IPS DF 4.7 (cell line): Measurements from ENCODE around the gene OR8D1.

Experiments
- DNase-seq: peaks from one replicate; pipeline ENCODE4 v3.0.0-alpha.2; 2013; ENCODE audit warnings: low spot score; ENCODE audit errors: extremely low read depth

OR8D1 gene

DNA sequence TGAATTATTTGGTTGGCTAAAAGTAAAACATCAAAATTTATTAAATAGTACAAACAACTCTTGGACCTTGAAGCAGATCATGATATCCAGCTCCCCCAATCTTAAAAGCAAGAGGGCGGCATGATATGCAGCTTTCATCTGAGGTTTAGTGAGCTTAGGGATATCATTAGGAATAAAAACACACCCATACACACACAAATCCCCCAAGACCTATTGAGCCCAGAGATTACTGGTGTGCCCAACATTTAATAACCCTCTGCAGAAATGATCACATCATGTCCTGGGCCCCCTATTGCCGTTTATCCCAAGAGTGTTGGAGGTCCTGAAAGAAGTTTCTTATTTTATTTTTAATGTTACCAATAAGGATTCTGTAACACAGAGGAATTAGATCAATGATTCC lies at the start of gene OR8D1:
TSS of gene OR8D1 (minus strand) at position 101 of the 400 bp plus-strand sequence. CDS start 3,183 bp downstream, outside the sequence.
- no peak for DNase-seq

DNA sequence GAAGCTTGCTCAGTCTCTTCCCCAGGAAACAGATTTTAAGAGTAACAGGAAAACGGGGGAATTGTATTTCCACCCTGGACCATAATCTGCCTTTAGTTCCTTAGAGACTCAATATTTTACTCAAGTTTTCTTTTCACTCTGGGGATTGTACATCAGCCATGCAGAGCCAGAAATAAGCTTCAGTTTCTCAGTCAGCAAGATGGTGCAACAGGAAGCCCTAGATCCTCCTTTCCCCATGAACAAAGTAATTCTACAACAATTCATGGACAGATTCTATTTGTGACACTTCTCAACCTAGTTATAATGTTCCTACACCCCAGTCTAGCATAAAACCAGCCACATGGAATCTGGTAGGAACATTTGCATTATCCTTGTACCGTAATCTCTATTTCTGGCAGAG lies 45.8 kb upstream of the OR8D1 start:
- no peak for DNase-seq

DNA sequence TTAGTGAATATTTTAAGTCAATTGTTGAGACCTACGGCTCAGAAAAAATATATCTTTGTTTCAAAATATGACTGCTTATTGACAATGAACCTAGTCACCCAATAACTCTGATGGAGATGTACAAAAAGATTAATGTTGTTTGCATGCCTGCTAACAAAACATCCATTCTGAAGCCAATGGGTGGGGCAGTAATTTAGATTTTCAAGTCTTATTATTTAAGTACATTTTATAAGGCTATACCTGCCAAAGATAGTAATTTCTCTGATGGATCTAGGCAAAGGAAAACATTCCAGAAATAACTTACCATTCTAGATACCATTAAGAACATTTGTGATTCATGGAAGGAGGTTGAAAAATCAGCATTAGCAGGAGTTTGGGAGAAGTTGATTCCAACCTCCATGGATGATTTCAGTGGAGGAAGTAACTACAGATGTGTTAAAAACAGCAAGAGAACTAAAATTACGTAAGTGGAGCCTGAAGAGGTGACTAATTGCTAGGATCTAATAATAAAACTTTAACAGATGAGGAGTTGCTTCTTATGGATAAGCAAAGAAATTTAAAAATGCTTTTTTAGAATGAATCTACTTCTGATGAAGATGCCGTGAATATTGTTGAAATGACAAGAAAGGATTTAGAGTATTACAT lies 32.7 kb upstream of the OR8D1 start:
- no peak for DNase-seq

DNA sequence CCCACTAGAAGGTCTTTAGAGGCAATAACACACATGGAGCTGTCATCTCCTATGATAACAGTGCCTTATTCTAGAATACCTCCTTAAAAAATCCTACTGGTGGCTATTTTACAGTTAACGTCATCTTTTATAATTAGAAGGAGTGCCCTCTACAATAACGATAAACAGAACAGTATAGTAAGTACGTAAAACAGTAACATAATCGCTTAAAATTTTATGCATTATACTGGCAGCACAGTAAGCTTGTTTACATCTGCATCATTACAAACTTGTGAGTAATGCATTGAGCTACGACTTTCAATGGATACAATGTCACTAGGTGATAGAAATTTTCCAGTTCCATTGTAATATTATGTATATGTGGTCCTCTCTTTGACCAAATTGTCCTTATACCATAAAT lies 30.6 kb upstream of the OR8D1 start:
- no peak for DNase-seq

DNA sequence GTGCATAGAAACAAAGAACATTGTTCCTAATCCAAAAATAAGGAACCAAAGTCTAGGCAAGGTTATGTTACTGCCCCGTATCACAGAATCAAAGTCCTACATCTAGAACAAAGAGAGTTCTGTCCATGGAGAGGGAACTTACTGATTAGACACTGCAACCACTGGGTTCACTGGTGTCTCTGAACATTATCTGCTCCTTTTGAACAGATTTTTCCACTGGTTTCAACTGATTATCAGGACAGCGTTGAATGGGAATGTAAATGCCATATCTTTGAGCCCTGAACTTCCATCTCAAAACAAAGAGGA lies 26.3 kb upstream of the OR8D1 start:
- no peak for DNase-seq

DNA sequence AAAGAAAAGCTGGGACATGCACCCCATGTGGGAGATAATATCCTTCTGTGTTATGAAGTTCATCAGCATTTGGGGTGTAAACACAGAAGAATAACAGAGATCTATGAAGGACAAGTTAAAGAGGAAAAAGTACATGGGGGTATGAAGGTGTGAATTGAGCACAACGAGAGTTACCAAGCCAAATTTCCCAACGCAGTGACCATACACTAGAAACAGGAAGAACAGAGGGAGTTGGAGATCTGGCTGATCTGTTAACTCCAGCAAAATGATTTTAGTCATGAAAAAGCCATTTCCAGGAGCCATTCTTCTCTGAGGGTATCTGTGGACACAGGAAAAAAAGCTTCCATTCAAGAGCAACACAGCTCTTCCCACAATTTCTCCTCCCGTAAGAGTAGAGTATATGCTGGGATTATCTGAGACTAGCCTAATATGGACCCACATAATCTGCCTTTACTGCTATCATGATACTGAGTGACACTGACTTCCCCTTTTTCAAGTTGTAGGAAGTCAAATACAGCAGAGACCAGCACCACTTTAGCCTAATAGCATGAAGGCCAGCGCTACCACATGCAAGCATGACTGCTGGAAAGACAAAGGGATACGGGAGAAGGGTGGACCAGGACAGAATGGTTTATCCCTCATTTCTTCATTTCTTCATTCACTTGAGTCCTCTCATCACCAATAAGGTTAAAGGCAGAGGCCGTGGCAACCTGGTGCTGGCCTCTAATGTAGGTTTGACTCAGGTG lies 25.8 kb upstream of the OR8D1 start:
- no peak for DNase-seq

DNA sequence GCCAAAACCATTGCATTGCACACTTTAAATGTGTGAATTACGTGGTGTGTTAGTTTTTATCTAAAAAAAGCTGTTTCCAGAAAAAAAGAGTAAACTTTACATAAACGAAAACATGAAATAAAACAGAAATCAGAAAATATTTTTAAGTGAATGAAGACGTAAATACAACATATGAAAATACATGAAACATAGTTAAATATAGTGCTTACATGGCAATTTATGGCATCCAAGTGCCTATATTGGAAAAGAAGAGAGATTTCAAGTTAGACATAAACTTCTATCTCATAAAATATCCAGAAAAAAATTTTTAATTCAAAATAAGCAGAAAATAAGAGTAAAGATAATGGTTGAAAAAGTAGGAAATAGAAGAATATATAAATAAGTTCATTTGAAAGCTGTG lies 18.1 kb upstream of the OR8D1 start:
- DNase-seq = no peak

DNA sequence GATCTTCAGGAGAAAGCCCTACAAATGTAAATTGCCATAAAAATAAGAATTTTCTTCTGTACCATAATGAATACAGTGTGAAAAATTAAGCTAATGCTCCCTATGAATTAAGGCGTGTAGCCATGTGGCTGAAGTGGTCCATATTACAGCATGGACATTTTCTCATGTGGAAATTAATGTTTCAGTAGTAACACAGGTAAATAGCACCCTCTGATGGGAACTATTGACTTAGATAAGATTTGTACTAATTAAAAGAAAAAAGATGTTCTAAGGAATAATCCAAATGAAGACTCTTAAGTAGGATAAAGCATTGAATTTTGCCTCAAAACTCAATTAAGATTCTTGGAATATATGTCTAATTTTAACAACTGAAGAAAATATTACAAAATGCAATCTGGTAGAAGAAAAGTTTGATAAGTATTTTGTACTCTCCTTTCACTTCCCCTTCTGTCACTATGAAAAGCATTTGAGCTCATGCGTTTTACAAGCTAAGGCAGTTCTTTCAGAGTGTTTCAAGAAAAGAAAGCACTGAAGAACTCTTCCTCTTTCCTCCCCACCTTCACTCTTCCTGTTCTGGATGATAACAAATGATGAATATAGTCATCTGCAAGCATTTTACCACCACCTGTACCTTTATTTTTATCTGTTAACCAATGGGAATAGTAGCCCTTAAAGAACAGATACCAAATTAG lies 16.2 kb upstream of the OR8D1 start:
- no peak for DNase-seq

DNA sequence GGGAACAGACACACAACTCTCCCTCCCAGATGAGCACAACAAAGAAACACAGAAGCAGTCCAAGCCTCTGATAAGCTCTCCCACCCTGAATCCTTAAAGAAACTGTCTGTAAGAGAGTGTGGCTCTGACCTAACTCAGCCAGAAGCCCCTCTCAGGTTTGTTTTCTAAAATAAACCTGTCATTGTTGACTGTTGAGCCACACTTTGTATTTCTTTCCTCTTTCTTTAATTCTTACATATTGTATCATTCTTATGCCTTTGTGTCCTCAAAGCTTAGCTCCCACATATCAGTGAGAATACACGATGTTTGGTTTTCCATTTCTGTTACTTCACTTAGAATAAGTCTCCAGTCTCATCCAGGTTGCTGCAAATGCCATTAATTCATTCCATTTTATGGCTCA lies 14.0 kb upstream of the OR8D1 start:
- DNase-seq = no peak

DNA sequence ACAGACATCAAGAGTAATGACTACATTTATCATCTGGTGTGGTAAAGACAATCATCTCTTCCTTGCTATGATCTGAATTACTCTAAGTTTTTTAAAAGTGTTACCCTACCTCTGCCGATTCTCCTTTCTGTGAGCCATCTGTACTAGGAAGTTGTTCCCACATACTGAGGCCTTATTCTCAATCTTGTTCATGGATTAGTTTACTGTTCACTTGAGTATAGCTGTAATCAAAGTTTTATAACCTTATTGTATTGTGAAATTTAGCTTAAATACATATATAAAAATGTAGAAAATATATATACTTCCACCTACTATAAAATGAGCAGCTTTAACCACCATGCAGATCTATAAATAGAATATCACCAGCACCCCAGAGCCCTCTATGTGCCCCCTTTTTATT lies 8.6 kb upstream of the OR8D1 start:
- no peak for DNase-seq

DNA sequence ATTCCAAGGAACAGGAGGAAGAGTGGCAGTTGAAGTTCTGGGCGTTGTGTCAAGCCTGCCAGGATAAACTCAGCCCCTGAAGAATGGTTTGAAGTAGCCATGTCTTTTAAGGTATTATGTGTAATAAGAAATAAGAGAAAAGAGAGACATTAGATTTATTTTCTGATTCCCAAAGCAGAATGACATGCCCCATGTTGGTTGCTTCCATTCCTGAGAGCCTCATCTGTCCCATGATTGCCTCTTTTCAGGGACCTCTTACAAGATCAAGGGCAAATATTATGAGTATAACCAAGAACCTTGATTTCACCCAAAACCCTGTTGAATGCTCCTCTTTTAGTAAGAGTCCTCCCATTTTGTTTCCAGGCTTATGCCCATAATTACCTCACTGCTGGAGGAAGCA lies 6.3 kb upstream of the OR8D1 start, which contains the start of gene OR8D2:
TSS of gene OR8D2 (minus strand) at position 101 of the 400 bp plus-strand sequence. CDS start at position 101, 0 bp downstream.
- DNase-seq = no peak

DNA sequence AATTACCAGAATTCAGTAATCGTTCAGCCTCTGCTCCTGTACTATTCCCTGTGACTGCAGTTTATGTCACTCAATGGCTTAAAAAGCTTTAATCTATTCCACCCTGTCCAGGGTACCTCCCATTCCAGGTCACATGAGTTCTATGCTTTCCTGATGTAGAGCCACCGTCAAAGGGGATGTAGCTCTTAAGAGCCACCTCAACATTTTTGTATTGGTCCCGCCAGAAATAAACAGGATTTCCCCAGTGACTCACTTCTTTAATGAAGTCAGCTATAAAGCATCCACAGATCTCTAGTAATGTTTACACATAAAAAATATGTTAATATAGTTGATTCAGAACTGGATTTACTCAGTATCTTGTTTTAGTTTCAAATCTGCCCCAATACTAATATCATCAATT lies 1.3 kb upstream of the OR8D1 start:
- no peak for DNase-seq

DNA sequence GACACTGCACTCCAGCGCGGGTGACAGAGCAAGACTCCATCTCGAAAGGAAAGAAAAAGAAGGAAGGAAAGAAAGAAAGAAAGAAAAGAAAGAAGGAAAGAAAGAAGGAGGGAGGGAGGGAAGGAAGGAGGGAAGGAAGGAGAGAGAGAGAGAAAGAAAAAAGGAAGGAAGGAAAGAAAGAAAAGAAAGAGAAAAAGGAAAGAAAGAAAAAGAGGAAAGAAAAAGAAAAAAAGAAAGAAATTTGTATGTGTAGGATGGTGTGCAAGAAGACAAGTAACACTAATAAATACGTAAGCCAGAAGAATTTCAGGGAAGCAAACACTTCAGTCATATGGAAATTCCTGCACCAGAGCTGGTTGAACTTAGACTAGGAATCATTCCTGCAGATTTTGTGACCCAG lies 618 bp downstream of the OR8D1 start:
- no peak for DNase-seq

DNA sequence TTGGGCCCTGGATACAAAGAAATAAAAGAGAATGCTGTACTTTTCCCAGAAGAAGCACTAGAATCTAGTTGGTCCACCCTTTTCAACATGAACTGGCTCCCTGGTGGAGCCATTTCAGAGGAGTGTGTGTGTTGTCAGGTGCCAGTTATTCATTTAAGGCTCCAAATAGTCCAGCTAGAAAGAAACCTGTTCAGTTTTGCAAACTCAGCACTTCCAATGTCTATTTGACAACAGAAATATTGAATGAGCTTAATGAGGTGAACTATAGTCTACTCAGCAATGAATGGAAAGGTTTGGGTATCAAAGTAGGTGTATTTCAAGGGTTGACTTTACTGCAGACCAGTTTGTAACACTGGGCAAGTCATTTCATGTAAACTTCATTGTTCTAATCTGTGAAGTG lies 2.1 kb downstream of the OR8D1 start:
- DNase-seq = no peak

DNA sequence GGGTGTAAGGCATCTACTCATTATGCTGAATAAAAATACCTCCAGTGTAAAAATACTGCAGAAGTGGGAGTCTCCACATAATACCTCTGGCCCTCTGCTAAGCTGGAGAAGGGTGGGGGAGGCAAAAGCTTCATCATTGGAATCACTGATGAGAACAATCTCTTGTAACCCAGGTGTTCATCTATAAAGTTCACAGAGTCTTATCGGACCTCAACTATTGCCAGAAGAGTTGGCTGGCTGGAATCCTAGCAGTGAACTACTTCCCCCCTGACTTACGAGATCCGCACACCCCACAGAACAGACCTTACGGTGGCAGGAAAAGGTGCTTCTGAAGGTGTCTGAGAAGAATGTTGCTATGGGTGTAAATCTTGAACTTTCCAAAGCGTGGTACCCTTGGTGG lies 2.5 kb downstream of the OR8D1 start:
- no peak for DNase-seq

DNA sequence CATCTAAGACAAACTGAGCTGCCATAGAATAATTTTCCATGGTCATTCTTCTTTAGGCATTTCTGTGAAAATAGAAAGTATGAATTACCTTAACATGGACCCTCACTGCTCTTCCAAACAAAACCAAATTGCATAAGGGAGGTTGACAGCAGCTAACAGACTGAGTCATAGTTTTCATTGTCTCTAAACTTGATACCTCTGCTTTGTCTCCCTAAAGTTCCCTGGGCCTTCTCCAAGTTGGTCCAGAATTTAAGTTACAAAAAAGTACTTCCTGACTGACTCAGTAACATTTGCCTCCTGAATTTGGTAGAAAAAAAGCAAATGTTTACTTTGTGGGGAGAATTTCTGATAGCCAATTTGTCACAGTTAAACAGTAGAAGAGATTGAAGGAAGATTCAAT lies 3.0 kb downstream of the OR8D1 start:
- DNase-seq = no peak

DNA sequence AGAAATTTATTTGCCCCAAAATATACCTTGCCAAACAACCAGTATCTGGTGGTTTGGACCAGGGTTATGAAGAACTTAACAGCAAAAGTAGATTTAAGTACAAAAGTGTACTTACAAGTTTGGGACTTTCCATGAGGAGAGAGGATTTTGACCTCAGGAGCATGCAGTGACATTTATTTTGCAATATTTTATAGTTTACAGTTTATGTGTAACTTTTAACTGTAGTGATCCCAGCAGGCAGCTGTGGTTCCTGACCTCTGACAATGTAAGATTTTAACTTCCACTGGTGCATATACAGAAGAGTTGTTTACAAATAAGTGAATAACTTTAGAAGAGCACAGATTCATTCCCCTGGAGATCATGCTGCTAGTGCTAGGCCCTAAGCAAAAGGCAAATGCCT lies 6.7 kb downstream of the OR8D1 start:
- DNase-seq = no peak

DNA sequence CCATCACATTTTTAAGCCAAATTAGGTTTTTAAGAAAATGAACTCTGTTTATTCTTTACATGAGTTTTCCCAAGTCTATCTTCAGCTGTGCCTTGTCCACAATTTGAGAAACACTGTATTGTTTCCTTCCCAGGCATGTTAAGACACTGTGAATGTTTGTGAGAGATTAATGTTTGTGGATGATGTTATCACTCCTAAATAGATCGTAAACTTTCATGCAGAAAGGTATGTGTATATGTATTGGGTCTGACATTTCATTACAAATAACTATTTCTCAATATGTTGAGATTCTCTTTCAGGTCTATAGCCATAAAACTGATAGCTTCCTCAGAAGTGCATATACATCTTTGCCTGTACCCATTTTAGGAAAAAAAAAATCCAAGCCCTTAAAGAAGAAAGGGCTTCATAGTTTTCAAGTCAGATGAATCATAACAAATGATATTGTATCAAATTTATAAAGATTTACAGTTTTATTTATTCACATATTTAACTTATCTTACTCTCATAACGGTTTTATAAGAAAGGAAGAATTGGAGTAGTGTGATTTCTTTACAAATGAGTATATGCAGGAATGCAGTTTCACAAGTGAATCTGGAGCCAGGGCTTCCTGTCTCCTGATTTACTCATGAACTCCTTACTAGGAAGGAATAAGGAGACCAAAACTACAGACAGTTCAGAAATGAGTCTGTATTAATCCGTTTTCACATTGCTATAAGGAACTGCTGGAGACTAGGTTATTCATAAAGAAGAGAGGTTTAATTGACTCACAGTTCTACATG lies 11.2 kb downstream of the OR8D1 start:
- DNase-seq = no peak

DNA sequence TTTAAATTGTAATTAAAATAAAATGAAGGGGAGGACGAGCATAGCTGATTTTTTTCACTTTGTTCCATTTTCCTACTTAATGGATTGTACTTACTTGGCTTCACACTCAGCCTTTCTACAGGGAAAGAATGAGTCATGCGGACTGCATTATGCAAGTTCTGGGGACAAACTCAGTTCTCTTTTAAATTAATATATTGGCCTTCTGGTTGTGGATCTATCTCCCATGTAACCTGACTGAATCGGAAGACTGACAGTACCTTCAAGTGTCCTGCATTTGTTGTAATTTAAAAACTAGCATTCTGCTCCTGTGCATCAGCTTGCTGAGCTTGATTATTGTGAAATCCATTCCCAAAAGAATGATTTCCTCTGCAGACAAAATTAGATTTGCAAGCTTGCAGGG lies 12.2 kb downstream of the OR8D1 start:
- DNase-seq = no peak

DNA sequence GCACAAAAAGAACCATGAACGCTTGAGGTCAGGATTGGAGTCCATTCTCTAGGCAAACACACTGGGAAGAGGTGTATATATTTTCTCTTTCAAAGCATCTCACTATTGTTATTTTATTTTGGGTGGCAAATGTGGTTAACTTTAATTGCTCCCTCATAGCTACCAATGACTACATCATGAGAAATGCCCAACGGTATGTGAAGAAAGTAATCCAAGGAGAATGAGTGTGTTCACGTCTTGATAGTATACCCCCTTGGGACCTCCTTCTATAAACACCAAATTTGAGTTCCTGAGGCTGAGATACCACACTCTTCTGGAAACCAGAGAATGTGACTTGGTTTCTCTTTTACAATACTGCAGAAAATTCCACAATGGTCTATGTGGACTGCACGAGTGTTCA lies 15.8 kb downstream of the OR8D1 start:
- no peak for DNase-seq

DNA sequence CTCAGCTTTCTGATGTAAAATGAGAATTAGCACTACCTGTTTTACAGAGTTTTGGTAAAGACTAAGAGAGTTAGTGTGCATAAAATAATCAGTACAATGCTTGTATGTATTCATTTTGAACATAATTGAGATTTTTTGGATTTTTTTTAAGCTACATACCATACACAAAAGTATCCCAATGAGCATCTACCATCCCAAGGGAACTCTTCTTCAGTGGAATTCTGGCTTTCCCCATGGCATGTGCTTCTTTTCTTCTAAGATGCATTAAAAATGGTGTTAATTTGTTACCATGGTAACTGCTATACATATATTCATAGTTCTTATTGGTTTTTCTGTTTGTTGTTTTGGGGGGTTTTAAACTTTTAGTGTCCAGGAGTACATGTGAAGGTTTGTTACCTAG lies 17.7 kb downstream of the OR8D1 start:
- DNase-seq = no peak

DNA sequence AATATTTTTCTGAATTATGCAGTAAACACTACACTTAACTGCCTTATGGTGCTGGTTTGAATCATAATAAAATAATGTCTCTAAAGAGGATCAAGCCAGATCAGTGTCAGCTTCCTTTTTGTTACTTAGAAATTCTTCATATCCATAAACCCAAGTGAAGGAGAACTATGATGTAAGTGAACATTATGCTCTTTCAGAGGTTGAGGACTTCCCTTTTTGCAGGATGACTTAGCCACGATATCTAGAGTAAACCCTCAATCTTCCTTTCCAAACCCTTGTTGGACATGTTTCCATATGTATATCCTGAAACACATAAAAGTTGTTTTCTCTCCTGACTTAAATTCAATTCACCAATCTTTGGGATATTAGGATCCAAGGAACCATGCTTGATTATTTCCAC lies 19.1 kb downstream of the OR8D1 start:
- DNase-seq = no peak
